Motor neuron (in vitro differentiated cells): Measurements from ENCODE around the gene ANKRD10. TPM values are rescaled to one million over a fixed set of nuclear protein-coding genes. Genes with fewer than 3 reads are reported as not detected.
A peak's percentile ranks its signal among the peaks of the same experiment; 100 is the strongest.

Experiments used
- ATAC-seq, 8 experiments: fragments of 200-7000 bp; cut with Tn5 transposase; replicated peaks in 6 of 8; 2 replicates each; pipeline ENCODE4 v1.8.0; 2021; ENCODE audit warnings: mild to moderate bottlenecking in 8 of 8, moderate library complexity in 8 of 8
- H3K27ac ChIP-seq, 2 donors: fragments of 250-450 bp; sonication (Bioruptor Pico); 2 replicates each; pipeline ENCODE4 v1.9.0; 2021; ENCODE audit warnings: antibody characterized with exemption in 2 of 2, mild to moderate bottlenecking in 2 of 2, moderate library complexity in 1 of 2
- H3K4me1 ChIP-seq, 2 donors: fragments of 250-450 bp; sonication (Bioruptor Pico); replicated peaks in 1 of 2; 2 replicates each; pipeline ENCODE4 v1.6.1; 2021; ENCODE audit warnings: antibody characterized with exemption in 2 of 2, mild to moderate bottlenecking in 2 of 2, moderate library complexity in 1 of 2
- H3K4me3 ChIP-seq, 5 donors: fragments of 250-450 bp; sonication (Bioruptor Pico); 2 replicates each; pipeline ENCODE4 v1.9.0; 2021; ENCODE audit warnings: antibody characterized with exemption in 5 of 5, mild to moderate bottlenecking in 5 of 5, moderate library complexity in 4 of 5
- WGBS, 10 experiments: fragments of 450-650 bp; shearing (Covaris generic); methylation state at CpG; one replicate each; pipeline ENCODE4 v1.0.0; 2022; 5-methylcytosine and 5-hydroxymethylcytosine counted together
- in situ Hi-C, 9 experiments: fragments of 400-800 bp; cut with MboI; loops; one replicate each; pipeline ENCODE4 v1.15.0; 2021; ENCODE audit warnings: low sequenced_read_pairs in 9 of 9, low pct_unique_long_range_greater_than_20kb in 2 of 9; ENCODE audit not compliant: unreplicated experiment in 9 of 9
- total RNA-seq, 8 experiments: library from RNA; unstranded; fragments of 300-600 nt; gene quantifications; 2 replicates each; pipeline versions ENCODE4 v1.2.3 to v1.2.4, GENCODE V29; 2022

Gene ANKRD10
- total RNA-seq, 8 experiments from 2014 or later, result 75.5 to 247 (median 108) TPM

DNA sequence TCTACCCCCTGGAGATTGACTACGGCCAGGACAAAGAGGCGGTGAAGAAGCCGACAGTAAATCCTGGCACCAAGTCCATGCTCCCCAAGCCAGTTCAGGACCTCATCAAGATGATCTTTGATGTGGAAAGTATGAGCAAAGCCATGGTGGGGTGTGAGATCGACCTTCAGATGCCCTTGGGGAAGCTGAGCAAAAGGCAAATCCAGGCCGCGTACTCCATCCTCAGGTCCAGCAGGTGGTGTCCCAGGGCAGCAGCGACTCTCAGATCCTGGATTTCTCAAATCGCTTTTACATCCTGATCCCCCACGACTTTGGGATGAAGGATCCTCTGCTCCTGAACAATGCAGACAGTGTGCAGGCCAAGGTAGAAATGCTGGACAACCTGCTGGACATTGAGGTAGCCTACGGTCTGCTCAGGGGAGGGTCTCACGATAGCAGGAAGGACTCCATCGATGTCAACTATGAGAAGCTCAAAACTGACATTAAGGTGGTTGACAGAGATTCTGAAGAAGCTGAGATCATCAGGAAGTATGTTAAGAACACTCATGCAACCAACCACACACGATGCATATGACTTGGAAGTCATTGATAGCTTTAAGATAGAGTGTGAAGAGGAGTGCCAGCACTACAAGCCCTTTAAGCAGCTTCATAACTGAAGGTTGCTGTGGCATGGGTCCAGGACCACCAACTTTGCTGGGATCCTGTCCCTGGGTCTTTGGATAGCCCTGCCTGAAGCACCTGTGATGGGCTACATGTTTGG is 24.0 kb upstream of the ANKRD10 start:
- 48 to 80% (median 70%) methylated on average over 3 to 8 of the region's 13 CpGs; no CpG with 5 or more reads in 2 of the 10 experiments for WGBS, 10 experiments
- no peak for ATAC-seq
- no peaks in the 10 kb centered on the region for H3K4me1 ChIP-seq
- H3K4me3 ChIP-seq, result no peak overlapping the region
- in situ Hi-C loops, result loop anchor here in 1 of 9 experiments (25.0 kb wide), 1 partner anchor 98 kb away; no protein-coding TSS in a partner anchor
- no peak overlapping the region for H3K27ac ChIP-seq

- no peak overlapping the region for H3K27ac ChIP-seq
- WGBS, 10 experiments, result 17 to 92% (median 83%) methylated on average over 1 to 19 of the region's 23 CpGs
- H3K4me3 ChIP-seq, result no peak overlapping the region
- ATAC-seq, result no peak
- H3K4me1 ChIP-seq, result no peaks in the 10 kb centered on the region
- in situ Hi-C loops, result loop anchor here in 1 of 9 experiments (25.0 kb wide), 1 partner anchor 100 kb away; no protein-coding TSS in a partner anchor
Measured at GRCh38 chr13:110937511-110938285, 22.8 kb upstream of the ANKRD10 start.

DNA sequence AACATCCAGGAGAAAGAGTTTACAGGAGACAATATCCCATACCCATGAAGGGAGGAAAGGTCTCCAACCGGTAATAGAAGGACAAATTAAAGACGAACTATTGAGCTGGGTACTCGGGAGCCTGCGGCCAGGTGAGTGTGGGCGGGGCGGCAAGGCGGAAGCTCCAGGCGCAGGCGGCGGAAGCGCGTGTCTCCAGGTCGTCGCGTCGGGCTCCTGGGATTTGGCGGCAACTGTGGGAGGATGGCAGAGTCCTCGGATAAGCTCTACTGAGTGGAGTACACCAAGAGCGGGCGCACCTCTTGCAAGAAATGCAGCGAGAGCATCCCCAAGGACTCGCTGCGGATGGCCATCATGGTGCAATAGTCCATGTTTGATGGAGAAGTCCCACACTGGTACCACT is 21.6 kb upstream of the ANKRD10 start:
- in situ Hi-C loops, result loop anchor here in 1 of 9 experiments (25.0 kb wide), 1 partner anchor 101 kb away; no protein-coding TSS in a partner anchor

GRCh38 chr13:110932588-110932987 is 17.7 kb upstream of the ANKRD10 start:
- Histone ChIP-seq H3K27ac (no peak overlapping the region), H3K4me3 (no peak overlapping the region), H3K4me1 (no peaks in the 10 kb centered on the region)
- WGBS, 10 experiments, result 29 to 95% (median 66%) methylated on average over 2 to 3 of the region's 3 CpGs
- no peak for ATAC-seq
- in situ Hi-C loops, result loop anchor here in 1 of 9 experiments (25.0 kb wide), 1 partner anchor 105 kb away; no protein-coding TSS in a partner anchor

More for the DNA sequence above, 21.6 kb upstream of the ANKRD10 start:
- H3K4me1 ChIP-seq, result no peaks in the 10 kb centered on the region
- H3K4me3 ChIP-seq, result no peak overlapping the region
- no peak for ATAC-seq
- WGBS, 10 experiments, result 83 to 100% (median 94%) methylated on average over 2 to 18 of the region's 23 CpGs; no CpG with 5 or more reads in 2 of the 10 experiments
- no peak overlapping the region for H3K27ac ChIP-seq

GRCh38 chr13:110929104-110929777 is 14.4 kb upstream of the ANKRD10 start:
- ATAC-seq, result no peak
- Histone ChIP-seq H3K4me1 (peaks cover 0 to 2% of the 10 kb centered on the region in 2 donors), H3K4me3 (no peak overlapping the region), H3K27ac (no peak overlapping the region)
- WGBS, 10 experiments, result 38 to 93% (median 80%) methylated on average over 1 to 3 of the region's 3 CpGs; no CpG with 5 or more reads in 7 of the 10 experiments
- in situ Hi-C loops, result loop anchor here in 1 of 9 experiments (25.0 kb wide), 1 partner anchor 108 kb away; no protein-coding TSS in a partner anchor

DNA sequence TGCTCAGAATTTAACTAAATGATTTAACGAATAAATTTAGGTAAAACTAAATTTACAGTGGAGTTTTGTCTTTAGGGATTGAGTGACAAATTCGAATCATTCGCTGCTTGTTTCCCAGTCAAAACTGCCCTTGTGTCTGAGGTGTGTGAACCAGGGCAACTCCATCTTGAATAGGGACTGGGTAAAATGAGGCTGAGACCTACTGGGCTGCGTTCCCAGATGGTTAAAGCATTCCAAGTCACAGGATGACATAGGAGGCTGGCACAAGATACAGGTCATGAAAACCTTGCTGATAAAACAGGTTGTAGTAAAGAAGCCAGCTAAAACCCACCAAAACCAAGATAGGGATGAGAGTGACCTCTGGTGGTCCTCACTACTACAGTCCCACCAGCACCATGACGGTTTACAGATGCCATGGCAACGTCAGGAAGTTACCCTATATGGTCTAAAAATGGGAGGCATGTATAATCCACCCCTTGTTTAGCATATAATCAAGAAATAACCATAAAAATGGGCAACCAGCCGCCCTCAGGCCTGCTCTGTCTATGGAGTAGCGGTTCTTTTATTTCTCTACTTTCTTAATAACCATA is 10.2 kb upstream of the ANKRD10 start:
- Histone ChIP-seq H3K27ac (no peak overlapping the region), H3K4me3 (no peak overlapping the region), H3K4me1 (peaks cover 0 to 2% of the 10 kb centered on the region in 2 donors)
- peak in 1 of 8 experiments; percentile 64 for ATAC-seq
- 20 to 87% (median 56%) methylated on average over 1 to 7 of the region's 8 CpGs; no CpG with 5 or more reads in 1 of the 10 experiments for WGBS, 10 experiments
- in situ Hi-C loops, result loop anchor here in 1 of 9 experiments (25.0 kb wide), 1 partner anchor 112 kb away; no protein-coding TSS in a partner anchor

- 40 to 100% (median 88%) methylated on average over 1 to 4 of the region's 4 CpGs; no CpG with 5 or more reads in 3 of the 10 experiments for WGBS, 10 experiments
- Histone ChIP-seq H3K27ac (no peak overlapping the region), H3K4me1 (peaks cover 0 to 2% of the 10 kb centered on the region in 2 donors), H3K4me3 (no peak overlapping the region)
- in situ Hi-C loops, result loop anchor here in 1 of 9 experiments (25.0 kb wide), 1 partner anchor 288 kb away; no protein-coding TSS in a partner anchor
- ATAC-seq, result peak in 1 of 8 experiments; percentile 6
Measured at GRCh38 chr13:110924639-110924934, 9.7 kb upstream of the ANKRD10 start.

DNA sequence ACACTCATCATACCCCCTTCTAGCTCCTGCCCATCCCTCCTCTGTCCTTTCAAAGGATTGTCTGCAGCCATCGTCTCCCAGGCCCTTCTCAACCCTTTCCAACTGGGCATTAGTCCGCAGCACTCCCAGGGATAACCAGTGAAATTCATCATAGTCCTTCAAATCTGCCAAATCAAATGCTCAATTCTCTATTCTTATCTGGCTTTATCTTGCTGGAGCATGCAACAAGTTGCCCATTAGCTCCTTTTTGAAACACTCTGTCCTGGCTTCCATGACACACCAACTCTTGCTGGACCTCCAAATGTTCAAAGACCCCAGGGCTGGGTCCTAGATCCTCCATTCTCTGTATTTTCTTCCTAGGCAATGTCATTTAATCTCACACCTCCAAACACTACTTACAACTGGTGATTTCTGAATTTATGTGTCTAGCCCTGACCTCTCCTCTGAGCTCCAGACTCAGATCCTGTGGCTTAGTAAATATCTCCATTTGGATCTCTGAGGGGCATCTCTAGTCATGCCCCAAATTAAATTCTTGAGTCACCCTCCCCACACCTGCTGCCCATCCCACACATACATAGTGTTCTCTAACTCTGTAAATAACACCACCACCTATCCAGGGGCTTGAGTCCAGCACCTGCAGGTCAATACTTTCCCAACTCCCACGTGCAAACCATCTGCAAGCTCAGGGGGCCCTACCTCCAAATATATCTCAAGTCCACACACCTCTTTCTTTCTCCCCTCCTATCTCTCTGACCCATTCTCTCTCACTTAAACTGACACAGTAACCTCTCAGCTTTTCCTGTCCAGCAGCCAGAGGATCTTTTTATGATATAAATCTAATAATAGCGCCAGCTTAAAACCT is 9.1 kb upstream of the ANKRD10 start:
- Histone ChIP-seq H3K4me3 (no peak overlapping the region), H3K27ac (no peak overlapping the region), H3K4me1 (peaks cover 0 to 2% of the 10 kb centered on the region in 2 donors)
- WGBS, 10 experiments, result 37 to 100% (median 79%) methylated on average over 1 to 4 of the region's 4 CpGs; no CpG with 5 or more reads in 2 of the 10 experiments
- peak in 1 of 8 experiments; percentile 5 for ATAC-seq
- in situ Hi-C loops, result loop anchor here in 1 of 9 experiments (25.0 kb wide), 1 partner anchor 288 kb away; no protein-coding TSS in a partner anchor

GRCh38 chr13:110923086-110923485 is 8.2 kb upstream of the ANKRD10 start:
- ATAC-seq, result peak in 3 of 8 experiments; percentile 27 to 46 (median 31)
- no peak overlapping the region for H3K27ac ChIP-seq
- H3K4me3 ChIP-seq, result no peak overlapping the region
- WGBS, 10 experiments, result 22 to 94% (median 79%) methylated on average over 1 to 7 of the region's 7 CpGs; no CpG with 5 or more reads in 1 of the 10 experiments
- in situ Hi-C loops, result loop anchor here in 1 of 9 experiments (25.0 kb wide), 1 partner anchor 289 kb away; no protein-coding TSS in a partner anchor
- H3K4me1 ChIP-seq, result peaks cover 0 to 2% of the 10 kb centered on the region in 2 donors

DNA sequence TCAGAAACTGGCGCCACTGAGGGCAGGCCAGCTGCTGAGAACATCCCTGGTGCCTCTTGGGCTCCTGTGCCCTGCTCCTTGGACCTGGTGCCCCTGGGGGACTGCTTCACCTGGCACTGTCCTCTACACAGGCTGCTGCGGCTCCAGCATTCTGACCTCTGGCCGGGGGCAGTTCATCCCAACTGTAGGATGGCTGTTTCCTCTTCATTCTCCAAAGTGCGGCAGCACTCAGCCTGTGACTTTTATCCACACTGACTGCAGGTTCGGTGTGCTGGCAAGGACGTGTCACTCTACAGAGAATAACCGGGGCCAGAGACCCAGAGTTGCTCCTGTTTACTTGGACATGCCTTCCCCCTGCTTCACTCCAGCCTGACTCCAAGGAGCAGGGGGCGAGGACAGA is 7.6 kb upstream of the ANKRD10 start:
- no peak overlapping the region for H3K4me3 ChIP-seq
- ATAC-seq, result no peak
- H3K4me1 ChIP-seq, result peaks cover 0 to 2% of the 10 kb centered on the region in 2 donors
- in situ Hi-C loops, result loop anchor here in 1 of 9 experiments (25.0 kb wide), 1 partner anchor 290 kb away; no protein-coding TSS in a partner anchor
- H3K27ac ChIP-seq, result no peak overlapping the region
- 8 to 83% (median 50%) methylated on average over 1 to 7 of the region's 8 CpGs; no CpG with 5 or more reads in 2 of the 10 experiments for WGBS, 10 experiments

DNA sequence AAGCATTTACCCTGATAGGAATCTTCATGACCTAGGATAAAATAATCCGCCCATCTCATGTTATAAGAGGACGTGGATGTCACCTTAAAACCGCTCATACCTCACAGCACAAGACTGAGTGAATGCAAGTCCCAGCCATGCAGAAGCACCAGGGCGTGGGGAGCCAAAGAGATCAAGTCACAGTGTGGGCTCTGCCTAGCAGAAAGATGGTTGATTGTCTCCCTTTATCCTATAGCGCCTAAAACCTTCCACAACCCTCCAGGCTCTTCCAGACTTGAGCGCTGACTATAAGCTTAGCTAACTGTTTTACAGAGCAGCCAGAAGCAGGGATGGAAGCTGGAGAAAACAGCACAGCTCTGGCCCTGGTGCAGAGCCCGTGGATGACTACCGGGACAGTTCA is 6.8 kb upstream of the ANKRD10 start:
- H3K27ac ChIP-seq, result no peak overlapping the region
- in situ Hi-C loops, result loop anchor here in 1 of 9 experiments (25.0 kb wide), 1 partner anchor 291 kb away; no protein-coding TSS in a partner anchor
- H3K4me3 ChIP-seq, result no peak overlapping the region
- peaks cover under 1 to 2% of the 10 kb centered on the region in 2 donors for H3K4me1 ChIP-seq
- 61 to 92% (median 80%) methylated on average over 1 to 7 of the region's 8 CpGs; no CpG with 5 or more reads in 1 of the 10 experiments for WGBS, 10 experiments
- no peak for ATAC-seq
